GM13976 (cell line): ENCODE results near the gene MFRP.

Source experiments
- DNase-seq: peaks from one replicate; pipeline ENCODE4 v3.0.0; 2012; ENCODE audit warnings: low spot score
- in situ Hi-C: fragments of 300-500 bp; cut with MboI; formaldehyde crosslinking; loops from one replicate; pipeline ENCODE4 v1.12.0; 2022; ENCODE audit warnings: low sequenced_read_pairs, mixed read lengths, inconsistent platforms; ENCODE audit not compliant: unreplicated experiment
- TF ChIP-seq, protein P1 (sequence below): IDR thresholded peaks from 2 replicates; pipeline ENCODE4 v1.5.1; 2012; ENCODE audit warnings: borderline replicate concordance, mild to moderate bottlenecking; ENCODE audit not compliant: insufficient read depth; ENCODE audit errors: extremely low read depth, missing control alignments, control extremely low read depth

The MFRP gene

DNA sequence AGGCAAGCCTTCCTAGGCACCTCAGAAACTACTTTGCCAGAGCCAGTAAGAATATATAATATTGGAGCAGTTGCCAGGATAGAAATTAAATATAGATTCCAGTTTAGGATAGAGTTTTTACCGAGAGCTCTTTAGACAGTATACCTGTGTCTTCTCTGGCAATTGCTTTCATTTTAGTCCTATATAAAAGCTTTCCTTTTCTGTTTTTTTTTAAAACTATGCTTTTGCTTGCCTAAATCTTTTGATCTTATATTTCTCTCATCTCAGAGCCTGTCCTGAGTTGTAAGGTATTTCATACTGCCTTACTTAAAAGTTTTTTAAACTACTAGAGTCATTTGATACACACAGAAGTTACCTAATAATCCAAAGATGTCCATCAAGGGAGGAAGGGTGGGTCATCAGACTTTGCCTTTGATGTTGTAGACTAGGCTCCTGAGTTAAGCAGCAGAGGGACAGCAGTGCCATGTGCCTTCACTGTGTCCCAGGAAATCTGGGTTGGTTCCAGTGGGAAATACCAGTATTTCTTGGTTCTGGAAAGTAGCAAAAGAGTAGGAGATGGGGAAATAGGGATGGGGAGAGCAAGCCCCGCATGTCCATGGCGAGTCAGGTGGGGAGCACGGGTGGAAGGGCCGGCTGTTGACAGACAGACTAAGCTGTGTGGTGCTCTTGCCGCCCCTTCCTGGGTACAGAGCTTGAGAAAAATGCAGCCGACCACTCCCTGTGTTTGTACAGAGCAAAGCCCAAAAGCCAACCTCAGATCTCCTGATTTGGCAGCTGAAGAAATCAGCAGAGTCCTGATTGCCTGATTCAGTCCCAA is 40.7 kb downstream of the MFRP start:
- in situ Hi-C loops = no loop called here
- DNase-seq = no peak
- TF ChIP-seq, protein P1, sequence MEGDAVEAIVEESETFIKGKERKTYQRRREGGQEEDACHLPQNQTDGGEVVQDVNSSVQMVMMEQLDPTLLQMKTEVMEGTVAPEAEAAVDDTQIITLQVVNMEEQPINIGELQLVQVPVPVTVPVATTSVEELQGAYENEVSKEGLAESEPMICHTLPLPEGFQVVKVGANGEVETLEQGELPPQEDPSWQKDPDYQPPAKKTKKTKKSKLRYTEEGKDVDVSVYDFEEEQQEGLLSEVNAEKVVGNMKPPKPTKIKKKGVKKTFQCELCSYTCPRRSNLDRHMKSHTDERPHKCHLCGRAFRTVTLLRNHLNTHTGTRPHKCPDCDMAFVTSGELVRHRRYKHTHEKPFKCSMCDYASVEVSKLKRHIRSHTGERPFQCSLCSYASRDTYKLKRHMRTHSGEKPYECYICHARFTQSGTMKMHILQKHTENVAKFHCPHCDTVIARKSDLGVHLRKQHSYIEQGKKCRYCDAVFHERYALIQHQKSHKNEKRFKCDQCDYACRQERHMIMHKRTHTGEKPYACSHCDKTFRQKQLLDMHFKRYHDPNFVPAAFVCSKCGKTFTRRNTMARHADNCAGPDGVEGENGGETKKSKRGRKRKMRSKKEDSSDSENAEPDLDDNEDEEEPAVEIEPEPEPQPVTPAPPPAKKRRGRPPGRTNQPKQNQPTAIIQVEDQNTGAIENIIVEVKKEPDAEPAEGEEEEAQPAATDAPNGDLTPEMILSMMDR = no peak

DNA sequence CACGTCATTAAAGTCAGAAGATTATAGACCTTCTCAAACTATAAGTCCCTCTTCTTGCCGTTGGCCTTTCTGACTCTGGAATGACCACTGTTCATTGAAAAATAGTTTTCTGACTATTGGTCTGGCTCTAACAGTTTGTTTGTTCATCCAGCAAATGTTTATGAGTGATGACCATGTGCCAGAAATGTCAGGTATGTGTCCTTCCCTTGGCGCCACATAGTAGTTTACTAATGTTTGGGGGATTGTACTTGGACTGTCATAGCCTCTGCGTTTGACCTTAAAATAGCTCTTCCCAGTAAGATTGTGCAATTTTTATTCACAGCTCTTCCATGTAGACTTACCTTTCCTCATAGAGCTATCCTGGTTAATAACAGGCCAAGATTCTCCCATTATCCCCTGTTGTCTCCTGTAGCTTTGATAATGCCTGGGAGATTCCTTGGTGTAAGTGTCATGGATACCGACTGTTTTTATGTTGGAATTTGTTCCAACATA is 43.2 kb downstream of the MFRP start:
- in situ Hi-C loops = no loop called here
- TF ChIP-seq, protein P1 = no peak
- no peak for DNase-seq

DNA sequence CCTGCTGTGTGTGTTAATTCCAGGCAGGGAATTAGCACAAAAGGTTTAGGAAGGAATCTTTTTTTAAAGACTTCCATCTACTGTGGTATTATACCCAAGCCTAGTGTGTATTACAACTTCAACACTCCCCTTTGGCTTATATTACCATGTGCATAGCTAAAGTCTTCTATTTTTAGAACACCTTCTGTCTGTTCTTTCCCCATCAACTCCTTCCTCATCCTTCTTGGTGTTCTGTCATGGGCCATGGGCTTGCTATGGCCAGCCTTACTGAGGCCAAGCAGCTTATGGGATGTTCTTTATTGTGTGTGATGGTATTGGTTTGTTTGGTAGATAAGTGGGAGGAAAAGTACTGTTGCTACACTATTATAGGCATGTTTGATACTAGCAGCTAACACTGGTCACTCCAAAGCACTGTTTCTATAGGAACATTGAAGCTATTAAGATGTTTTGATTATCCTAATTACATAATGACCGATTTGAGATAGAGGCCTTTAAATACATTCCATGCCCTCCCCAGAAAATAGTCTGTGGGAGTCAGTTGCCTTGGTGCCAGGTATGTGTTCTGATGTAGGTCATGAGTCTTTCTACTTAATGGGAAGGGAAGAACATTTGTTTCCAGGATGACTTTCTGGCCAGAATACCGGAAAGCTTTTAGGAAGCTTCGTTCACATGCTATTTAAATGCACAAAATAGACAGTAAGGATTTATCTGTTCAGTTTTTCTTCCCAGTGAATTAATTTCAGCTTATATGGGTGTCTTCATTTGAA is 46.1 kb downstream of the MFRP start:
- in situ Hi-C loops = no loop called here
- TF ChIP-seq, protein P1 = no peak
- DNase-seq = no peak

DNA sequence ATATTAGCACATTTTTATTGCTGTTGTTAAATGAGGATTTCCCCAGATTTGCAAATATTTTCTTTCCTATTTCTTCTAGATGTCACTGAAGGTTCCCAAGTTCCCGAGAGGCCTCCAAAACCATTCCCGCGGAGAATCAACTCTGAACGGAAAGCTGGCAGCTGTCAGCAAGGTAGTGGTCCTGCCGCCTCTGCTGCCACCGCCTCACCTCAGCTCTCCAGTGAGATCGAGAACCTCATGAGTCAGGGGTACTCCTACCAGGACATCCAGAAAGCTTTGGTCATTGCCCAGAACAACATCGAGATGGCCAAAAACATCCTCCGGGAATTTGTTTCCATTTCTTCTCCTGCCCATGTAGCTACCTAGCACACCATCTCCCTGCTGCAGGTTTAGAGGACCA is 47.1 kb downstream of the MFRP start:
- in situ Hi-C loops = no loop called here
- DNase-seq = no peak
- TF ChIP-seq, protein P1 = no peak

DNA sequence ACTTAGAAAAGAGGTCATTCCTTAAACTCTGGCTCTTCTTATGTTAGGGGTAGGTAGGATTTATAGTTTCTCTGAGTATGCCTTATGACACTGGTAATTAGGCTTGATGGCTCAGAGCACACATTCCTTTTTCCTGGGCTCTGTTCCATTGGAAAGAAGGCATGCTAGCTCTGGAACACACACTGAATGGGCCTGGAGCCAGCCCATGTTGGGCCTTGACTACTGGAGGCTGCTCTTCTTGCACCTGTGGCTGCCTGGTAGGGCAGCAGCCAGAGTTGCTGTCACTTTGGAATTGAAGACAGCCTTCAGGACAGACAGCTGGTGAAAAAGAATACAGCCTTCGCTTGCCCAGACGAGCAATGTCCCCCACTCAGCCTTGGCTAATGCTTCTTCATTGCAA is 47.8 kb downstream of the MFRP start:
- in situ Hi-C loops = no loop called here
- DNase-seq = no peak
- TF ChIP-seq, protein P1 = no peak

DNA sequence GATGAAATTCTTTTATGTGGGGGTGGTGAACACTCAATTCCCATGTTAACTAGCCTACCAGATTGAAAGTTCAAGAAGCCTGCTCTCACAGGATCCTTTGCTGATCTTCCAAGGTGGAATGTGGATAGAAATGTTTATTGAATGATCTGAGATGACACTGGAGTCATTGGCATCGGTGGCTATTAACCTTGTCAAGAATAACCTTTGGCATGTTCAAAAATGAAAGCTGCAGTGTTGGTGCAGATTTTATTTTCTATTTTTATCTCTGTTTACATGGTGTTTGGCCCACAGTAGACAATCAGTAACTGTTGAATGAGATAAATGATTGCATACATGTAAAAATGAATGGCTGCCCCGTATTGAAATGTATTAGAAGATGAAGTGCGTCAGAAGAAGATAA is 48.6 kb downstream of the MFRP start:
- in situ Hi-C loops = no loop called here
- no peak for DNase-seq
- TF ChIP-seq, protein P1 = no peak
